Stimulated activated CD8-positive, alpha-beta memory T cell treated with anti-CD3 and anti-CD28 coated beads, Interleukin-7, amount 100 ng/mL, for 24 hours (primary cell): Measurements from ENCODE around the gene SLC39A11.
"Not testable (repeated sequence)": the region's sequence is repeated elsewhere in the genome, so short reads cannot be mapped to it uniquely, and the experiment has no call there.

ENCODE experiments used
- DNase-seq: peaks from one replicate; pipeline ENCODE4 v3.0.0-alpha.2; 2020; ENCODE audit warnings: low read depth

SLC39A11 gene

DNA sequence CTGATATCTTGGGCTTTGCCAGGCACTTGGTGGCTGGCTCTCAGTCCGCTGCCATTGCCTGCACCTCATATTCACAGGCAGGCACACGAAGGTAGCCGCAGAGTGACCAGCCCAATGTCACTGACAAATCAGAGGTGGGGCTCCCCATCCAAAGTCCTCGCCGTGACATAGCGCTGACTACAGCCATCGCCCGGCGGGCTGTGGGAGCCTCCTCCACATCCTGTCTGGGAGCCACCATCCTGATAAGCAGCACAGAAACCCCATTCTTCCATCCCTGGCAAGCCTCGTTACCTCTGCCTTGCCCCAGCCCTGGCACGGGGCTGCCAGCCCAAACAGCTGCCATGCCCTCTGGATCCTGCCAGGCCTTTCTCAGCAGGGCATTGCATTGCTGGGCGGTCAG, 437.8 kb downstream of the SLC39A11 start:
- no peak for DNase-seq

DNA sequence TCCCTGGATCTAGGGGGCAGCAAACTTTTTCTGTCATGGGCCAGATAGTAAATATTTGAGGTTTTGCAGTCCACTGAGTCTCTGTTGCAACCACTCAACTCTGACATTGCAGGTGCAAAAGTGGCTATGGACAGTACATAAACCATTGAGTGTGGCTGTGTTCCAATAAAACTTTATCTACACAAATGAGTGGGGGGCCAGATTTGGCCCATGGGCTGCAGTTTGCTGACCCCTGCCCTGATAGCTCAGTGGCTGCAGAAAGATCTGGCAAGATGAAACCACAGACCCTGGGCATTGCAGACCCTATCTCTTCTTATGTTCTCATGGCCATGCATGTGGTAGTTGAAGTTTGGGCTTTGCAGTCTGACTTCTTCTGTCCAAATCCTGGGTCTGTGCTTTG, 440.5 kb downstream of the SLC39A11 start:
- DNase-seq = no peak

DNA sequence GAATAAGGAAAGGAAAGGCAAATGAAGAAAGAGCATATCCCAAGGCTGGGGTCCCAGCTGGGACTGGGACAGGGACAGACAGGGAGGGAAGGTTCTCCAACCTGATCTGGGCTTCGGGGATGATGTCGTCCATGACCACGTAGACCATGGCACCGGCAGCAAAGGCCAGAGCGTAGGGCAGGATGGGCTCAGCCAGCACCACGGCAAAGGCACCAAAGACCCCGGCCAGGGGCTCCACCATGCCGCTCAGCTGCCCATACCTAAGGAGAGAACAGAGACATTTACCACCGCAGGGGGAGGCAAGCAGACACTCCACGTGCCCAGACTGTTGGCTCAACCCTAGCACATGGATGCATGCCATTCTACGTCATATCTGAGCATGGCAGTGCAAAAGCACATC, 443.8 kb downstream of the SLC39A11 start:
- DNase-seq = no peak

DNA sequence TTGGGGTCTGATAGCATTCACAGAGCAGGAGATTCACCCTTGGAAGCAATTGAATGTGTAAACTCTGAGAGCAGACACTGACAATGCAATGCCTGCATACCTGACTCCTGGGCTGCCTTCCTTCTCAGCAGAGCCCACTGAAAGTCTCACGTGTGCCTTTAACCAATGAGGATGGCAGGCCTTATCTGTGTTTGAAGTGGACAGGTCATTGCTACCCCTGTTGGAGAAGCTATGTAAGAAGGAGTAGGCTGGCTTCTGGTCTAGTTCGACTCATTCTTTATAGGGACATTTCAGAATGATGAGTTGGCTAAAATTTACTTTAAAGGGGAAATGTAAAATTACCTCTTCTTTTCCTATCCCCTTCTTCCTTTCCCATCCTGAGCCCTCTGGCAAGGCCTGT, 446.3 kb downstream of the SLC39A11 start:
- DNase-seq = no peak

DNA sequence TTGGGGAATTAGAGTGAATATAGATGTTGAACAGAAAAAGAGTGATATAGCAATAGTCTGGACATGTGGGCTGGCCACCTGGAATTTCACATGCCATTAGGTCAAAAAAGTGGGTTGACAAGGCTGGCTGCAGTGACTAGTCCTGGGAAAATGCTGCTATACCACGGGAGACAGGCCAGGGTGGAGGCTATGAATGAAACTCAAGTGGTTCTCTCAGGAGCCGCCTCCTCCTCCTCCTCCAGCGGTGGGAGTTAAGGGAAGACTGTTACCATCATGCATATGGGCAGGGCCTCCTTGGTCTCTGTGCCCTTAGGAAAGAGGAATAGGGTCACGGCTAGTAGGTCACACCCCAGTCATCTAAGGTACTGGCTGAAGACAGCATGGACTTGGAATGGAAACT, 448.0 kb downstream of the SLC39A11 start:
- no peak for DNase-seq

DNA sequence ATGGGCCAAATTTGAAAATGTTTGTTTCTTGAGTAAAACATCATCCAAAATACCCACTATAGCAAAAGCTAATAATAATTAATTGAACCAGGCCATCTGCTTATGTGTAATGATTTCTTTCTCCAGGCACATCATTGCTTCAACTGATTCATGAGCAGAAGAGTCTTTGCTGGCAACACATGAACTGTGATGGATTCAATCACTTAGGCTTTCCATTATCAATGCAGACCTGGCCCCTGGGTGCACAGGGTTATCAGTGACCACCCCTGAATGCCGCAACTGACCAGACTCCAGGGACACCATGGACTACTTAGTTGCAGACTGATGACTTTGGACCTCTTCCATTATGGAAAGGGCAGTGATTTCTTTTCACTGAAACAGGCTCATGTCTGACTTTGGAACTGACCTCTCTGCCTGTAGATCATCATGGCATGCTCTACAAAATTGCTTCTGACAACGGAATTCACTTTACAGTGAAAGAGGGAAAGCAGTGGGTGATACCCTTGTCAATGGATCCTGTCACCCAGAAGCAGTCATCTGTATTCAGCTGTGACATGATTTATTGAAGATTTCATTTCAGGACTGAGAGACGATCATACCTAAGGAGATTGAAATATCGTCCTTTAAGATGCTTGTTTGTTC, 448.8 kb downstream of the SLC39A11 start:
- DNase-seq = no peak

DNA sequence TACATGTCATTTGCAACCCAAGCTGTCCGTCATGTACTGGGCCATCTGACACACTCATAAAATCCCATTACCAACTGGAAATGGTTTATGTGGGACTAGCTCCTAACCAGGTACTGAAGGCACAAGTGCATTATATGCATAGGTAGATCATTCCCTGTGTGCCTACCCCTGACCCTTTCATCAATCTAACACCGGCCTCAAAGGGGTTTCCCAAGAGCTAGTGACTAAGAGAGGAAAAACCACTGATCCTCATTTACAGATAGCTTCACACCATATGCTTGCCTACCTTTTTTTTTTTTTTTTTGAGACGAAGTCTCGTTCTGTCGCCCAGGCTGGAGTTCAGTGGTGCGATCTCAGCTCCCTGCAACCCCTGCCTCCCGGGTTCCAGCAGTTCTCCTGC, 449.8 kb downstream of the SLC39A11 start:
- DNase-seq = no peak

DNA sequence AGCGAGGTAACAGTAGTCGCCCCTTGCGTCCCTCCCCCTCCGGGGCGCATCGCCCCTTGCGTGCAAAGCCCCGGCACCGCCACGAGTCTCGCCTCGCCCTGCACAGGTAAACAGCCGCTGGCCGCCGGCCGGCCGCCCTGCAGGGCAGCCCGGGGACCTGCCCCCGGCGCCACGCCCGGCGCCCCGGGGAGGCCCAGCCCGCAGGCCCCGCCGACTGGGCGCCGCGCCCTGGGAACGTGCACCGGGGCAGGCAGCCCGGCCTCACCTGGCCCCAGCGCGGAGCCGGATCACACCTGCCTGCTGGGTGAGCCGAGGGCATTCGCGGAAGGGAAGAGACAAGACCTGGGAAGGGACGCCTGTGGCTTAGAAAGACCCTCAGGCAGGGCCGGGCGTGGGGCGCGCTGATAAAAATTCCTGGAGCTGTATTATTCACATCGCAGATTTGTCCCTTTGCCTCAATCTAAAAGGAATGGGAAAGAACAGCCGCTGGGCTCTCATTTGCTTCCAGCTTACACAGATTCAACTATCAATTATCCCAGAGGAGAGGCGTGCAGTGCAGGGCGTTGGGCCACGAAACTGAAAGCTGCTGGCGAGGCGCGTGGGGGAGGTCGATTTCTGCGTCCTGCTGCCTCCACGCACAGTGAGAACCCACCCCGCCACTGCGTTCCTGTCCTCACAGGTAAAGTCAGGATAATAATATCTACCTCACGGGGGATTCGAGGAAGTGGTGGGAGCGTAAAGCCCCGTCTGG, 451.9 kb downstream of the SLC39A11 start:
- DNase-seq = no peak

DNA sequence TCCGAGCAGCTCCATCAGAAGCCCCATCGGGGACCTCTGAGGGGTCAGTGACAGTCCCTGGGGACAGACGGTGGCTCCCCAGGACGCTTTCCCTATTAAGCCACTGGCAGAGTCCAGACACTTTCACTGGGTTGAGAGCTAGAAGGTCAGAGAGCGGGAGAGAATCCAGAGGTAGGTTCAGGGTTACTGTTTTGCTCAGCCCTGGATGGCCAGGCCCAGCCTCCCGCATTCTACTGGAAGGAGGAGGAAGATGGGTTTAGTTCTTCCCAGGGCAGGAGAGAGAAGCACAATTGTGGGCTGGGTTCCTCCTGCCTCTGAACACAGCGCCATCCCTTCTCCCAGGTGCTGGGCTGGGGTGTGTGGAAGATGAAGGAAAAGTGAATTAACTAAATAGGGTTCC, 452.8 kb downstream of the SLC39A11 start:
- DNase-seq = no peak

DNA sequence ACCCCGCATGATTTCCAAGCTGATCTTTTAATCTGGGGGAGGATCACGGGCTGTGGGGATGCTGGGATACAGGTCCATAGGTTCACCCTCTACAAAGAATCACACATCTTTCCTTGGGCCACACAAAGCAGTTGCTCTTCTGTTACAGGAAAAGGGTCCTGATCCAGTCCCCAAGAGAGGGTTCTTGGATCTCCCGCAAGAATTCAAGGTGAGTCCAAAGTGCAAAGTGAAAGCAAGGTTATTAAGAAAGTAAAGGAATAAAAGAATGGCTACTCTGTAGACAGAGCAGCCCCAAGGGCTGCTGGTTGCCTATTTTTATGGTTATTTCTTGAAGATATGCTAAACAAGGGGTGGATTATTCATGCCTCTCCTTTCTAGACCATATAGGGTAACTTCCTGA, 453.6 kb downstream of the SLC39A11 start:
- not testable (repeated sequence) for DNase-seq

DNA sequence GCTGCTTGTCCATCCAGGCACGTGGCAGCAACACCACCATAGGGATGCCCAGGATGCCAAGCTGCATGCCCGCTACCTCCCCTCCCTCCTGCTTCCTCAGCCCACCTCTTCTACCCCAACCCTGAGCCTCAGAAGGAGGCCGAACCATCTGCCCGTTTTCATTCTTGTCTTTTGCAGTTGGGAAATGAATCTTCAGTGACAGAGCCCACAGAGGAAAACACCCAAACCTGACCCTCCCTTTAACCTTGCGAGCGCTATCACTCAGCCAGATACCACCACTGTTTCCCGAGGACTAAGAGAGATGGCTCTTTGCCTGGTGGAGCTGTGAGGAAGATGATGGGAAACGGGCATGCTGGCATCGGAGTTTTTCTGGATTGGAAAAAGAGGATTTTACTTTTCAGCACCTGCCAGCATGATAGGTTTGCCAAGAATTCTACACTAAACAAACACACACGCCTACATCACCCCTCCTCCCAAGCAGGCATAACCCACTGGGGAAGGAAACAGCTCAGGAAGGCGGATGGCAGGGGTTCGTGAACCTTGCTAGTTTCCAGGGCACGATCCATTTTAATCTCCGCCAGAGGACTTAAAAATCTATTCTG, 457.4 kb downstream of the SLC39A11 start:
- DNase-seq = no peak

DNA sequence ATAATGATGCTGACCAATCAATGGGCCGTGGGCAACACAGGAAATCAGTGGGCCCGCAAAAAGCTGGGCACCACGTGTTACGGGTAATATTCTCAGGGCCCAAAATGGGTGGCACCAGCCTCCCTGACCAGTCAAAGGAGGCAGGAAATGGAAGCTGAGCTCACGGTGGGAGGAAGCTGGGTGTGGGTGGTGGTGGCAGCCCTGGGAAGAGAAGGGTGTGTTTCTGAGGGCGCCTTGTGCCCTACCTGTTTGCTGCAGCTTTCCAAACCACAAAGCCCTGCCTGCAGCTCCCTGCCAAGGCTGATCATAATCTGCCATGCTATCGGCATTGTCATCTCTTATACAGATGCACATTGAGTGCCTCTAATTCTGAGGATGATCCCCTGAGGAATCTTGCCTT, 457.9 kb downstream of the SLC39A11 start:
- DNase-seq = no peak

DNA sequence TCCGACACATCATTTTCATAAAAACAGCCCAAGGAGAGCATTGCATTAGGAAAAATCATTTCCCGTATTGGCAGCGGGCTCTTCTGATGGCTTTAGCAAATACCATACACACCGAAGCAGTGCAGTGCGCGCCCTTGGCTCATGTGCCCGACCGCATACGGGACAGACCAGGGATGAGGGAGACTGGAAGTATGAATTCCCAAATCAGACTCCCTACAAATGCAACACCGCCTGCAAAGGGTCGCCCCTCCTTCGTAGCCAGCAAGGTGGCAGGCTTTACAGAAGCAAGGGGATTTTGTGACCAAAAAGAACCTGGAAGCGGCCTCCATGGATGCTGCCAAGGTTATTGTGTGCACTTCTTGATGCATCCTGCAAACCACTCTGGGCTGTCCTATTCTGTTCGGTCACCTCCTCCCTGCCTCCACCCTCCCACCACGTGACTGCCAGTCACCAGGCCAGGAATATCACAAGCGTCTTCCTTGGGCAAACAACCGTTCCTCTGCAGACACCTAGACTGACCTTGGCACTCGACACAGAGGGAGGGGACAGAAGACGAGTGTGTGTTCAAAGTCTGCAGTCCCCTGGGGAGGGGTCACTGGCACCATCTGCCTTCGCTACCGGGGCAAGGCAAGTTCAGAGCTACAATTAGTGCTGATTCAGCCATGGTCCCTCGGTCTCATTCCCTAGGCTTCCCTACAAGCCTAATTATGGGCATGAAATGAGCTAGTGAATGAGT, 460.4 kb downstream of the SLC39A11 start:
- DNase-seq = no peak

DNA sequence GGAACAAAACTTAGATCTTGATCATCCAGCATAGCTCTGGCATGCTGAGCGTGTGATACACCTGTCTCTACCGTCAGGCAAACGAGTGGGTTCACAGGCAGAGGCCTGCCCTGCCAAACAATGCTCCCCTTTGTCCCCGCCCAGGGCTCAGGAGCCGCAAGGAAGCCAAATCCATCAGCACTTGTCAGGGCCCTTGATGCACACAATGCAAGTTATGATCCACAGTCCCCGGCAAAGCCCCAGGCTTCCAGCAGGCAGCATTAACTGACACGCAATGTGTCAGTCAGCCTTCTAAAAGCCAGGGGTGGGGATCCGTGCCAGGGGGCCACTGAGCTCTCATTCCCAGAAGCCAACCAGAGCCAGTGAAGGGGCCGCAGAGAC, 460.9 kb downstream of the SLC39A11 start:
- no peak for DNase-seq

DNA sequence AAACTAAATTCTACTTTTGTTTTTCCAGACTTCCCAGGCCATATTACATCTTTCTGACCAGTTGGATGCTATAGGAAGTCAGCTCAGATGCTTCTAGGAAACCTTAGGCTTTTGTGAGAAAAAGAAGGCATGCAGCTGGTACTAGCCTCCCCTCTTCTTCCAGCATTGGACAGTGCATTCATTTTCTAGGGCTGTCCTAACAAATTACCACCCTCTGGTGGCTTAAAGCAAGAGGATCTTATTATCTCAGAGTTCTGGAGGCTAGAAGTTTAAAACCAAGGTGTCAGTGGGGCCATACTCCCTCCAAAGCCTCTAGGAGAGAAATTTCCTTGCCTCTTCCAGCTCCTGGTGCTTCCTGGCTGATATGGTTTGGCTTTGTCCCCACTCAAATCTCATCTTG, 467.8 kb downstream of the SLC39A11 start:
- DNase-seq = no peak

DNA sequence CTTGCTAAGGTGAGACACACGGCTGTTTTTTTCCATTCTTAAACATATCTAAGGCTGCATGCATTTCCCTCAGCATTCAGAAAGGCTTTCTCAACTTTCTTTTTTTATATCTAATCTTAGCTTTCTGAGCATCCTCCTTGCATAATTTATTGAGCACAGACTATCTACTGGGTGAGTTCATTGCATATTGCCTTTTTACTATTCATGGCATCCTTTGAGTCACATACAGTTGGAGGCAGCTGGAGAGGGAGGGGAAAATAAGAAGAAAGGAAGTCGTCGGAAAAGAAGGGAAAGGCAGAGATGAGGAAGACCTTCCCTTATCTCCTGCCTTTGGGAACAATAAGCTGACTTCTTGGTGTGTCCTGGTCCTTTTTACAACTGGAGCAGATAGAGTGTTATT, 468.3 kb downstream of the SLC39A11 start:
- DNase-seq = no peak

DNA sequence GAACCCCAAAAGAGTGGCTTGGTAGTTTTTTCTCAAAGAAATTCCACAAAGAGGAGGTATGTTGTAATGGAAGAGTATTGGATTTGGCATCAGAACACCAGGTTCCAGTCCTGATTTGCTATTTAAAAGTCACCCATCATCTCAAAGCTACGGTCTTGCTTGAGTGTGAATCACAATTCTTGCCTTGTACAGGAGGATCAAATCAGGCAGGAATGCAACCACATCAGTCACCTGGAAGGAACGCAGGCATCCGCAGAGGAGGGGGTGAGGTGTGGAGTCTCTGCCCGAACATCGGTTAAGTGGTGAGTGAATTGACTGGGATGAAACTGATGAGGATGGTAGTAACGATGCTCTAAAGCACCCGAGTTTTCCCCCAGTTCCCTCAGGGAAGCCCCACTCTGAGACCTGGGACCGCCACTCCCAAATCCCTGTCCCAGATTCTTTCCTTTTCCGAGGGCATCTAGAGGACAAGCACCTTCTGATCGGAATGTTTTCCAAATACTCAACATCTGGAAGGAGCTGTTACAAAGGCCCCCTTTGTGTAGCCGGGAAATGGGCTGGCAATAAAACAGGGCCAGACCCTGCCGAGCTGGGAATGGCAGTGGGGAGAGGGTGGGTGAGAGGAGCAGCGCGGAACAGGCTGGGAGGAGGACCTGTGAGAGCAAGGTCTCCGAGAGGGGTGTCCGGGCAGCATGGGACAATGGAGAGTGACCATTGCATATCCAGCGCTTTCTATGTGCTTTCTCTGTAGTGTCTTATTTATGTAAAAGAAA, 469.6 kb downstream of the SLC39A11 start:
- DNase-seq = no peak

DNA sequence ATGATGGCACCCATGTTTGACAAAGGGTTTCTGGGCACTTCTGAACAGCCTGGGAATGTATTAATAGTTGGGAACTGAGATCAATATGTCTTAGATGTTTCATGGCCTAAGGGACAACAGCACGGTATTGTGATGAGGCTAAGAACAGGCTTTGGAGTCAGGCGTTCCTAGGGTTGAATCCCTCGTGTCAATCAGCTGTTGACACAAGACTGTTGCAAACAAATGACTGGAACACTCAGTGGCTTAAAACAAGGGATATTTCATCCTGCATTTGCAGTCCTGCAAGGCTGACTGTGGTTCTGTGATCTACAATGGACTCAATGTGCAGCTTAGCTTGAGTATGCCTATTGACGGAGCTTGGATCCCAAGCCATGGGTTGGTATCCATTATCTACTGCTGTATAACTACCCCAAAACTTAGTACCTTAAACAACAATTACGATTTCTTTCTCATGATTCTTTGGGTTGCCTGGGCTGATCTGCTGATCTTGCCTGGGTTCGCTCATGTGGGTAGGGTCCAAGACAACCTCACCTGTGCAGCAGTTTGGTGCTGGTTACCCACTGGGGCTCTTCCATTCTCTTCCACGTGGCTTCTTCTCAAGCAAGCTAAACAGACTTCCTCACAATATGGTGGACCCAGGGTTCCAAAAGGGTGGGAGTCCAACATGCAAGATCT, 472.4 kb downstream of the SLC39A11 start:
- DNase-seq = no peak

DNA sequence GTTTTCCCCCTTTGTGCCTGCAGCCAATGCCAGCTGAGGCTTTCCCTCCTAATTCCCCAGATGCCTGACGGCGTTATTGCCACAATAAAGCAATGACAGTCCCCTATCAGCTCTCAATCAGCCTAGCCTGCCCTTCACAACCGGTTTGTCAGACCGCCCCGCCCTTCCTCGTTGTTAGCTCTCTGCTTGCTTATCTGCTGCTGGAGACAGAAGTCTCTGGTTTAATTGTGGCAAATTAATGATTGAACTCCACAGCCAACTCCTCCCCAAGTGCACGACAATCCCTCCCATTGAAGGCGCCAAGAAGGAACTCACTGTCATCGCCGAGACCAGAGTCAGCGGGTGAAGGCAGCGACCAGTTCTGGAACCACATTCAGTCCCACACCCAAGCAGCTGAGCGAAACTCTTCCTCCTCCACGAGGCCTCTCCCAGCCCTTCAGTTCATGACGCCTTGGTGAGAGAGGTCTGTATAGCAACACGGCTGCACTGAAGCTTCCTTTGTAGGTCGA, 474.4 kb downstream of the SLC39A11 start:
- no peak for DNase-seq

DNA sequence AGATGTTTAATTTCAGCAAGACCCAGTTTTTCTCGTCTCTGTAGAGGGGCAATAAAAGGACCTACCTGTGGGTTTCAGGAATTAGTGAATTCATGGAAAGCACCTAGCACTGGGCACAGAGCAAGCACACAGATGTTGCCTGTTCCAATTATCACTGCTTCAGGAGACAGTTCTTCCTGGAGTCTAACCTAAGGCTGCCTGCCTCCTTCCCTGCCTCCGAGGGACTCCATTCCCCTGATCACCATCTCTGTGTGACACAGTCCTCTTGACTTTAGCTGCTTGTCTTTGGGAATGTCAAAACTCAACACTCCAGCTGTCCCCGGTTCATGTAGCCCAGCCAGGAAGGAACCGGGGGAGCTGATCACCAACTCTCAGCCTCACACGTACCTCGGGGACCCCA, 474.9 kb downstream of the SLC39A11 start:
- DNase-seq = no peak

DNA sequence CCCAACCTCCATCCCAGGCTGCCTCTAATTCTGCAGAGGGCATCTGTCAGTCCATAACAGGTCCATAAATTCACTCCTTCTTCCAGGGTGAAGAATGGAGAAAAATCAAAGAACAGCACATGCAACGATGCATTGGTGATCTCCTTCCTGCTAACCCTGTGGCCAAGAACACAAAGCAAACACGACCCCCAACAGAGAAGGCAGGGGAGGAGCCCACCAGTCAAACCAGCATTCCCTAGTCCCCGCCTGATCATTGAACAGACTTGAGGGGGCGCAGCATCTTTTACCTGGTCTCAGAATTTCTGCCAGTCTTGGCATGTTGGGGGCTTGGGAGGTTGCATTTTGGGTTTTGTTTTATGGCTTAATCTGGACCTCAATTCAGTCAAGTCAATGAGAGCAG, 476.0 kb downstream of the SLC39A11 start:
- DNase-seq = no peak
